ENCODE results near the gene ANXA5. TPM values are rescaled to one million over a fixed set of nuclear protein-coding genes. Genes with fewer than 3 reads are reported as not detected.

The ANXA5 gene
- total and polyA plus RNA-seq, 2 donors (not counting 1 experiment from before 2014, with no cell fraction given): 42.4 to 67.8 TPM

DNA sequence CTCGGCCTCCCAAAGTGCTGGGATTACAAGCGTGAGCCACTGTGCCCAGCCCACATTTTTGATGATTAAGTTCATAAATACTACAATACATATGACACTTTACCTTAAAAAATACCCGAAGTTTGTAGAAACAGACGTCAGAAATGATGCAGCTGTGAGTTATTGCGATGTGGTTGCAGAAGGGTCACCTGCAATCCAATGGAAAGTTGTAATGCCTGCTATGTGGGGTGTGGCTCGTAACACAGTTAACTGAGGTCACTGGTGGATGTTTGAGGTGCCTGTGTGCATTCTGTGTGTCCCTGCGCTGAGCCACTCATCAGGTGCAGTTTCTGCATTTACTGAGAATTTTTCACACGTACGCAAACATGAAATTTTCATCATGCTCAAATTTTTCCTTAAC, 64.1 kb downstream of the ANXA5 start:
- CTCF ChIA-PET: no interaction called here
- no peaks in the 10 kb centered on the region for H3K9me3 Mint-ChIP-seq (ENCODE audit: insufficient read depth)
- no peak overlapping the region for H3K27ac Mint-ChIP-seq
- no peak for ATAC-seq (ENCODE audit: low read depth)
- Histone ChIP-seq H3K36me3 (replicated peaks in 1 of 2; ENCODE audit: control extremely low read depth in 1 of 2, control insufficient read depth in 1 of 2, extremely low read depth in 1 of 2, insufficient read depth in 2 of 2, low read length in 1 of 2) (no peaks in the 10 kb centered on the region), H3K79me2 (ENCODE audit: control insufficient read depth, insufficient read depth, low read length) (no peaks in the 10 kb centered on the region), H2AFZ (ENCODE audit: insufficient read depth, low read depth, low read length, poor library complexity, severe bottlenecking) (no peak overlapping the region), H4K20me1 (ENCODE audit: control insufficient read depth, insufficient read depth, low read length, poor library complexity, severe bottlenecking) (no peaks in the 10 kb centered on the region), H3K4me2 (replicated peaks; ENCODE audit: low read depth, low read length, poor library complexity, severe bottlenecking) (no peak overlapping the region), H3K9me3 (ENCODE audit: control extremely low read depth in 1 of 3, control insufficient read depth in 2 of 3, insufficient read depth in 1 of 3, low read length in 2 of 3) (no peaks in the 10 kb centered on the region), H3K4me3 (ENCODE audit: control extremely low read depth in 1 of 5, extremely low read depth in 1 of 5, insufficient read depth in 1 of 5, low read depth in 2 of 5, low read length in 4 of 5) (no peak overlapping the region), H3K9ac (ENCODE audit: low read length) (no peak overlapping the region), H3K4me1 (ENCODE audit: control insufficient read depth in 2 of 2, insufficient read depth in 2 of 2, low read length in 2 of 2) (no peaks in the 10 kb centered on the region), H3K27me3 (replicated peaks in 1 of 4; ENCODE audit: control extremely low read depth in 1 of 4, control insufficient read depth in 3 of 4, insufficient read depth in 4 of 4, low read length in 3 of 4) (peaks cover 0 to 4% (median 0%) of the 10 kb centered on the region in 4 experiments), H3K27ac (ENCODE audit: low read length in 2 of 2) (no peak overlapping the region)
- no peak overlapping the region for H3K4me3 Mint-ChIP-seq
- no peaks in the 10 kb centered on the region for H3K4me1 Mint-ChIP-seq
- intact Hi-C loops (cut with micrococcal nuclease): no loop called here
- POLR2A ChIA-PET: no interaction called here
- 95% methylated on average over 2 of the region's 9 CpGs for WGBS (ENCODE audit: insufficient coverage)
- no peak for DNase-seq
- H3K27me3 Mint-ChIP-seq: peaks cover 21% of the 10 kb centered on the region
- TF ChIP-seq CTCF (IDR thresholded peaks at IDR 0.05): no peak
- TF ChIP-seq EZH2 (IDR thresholded peaks at IDR 0.05; ENCODE audit: borderline replicate concordance, insufficient read depth, low read depth, low read length, poor library complexity, severe bottlenecking): no peak

Other genes starting within 250 kb of the ANXA5 start
- not detected in 2 replicates for gene SMIM43, start 68.2 kb upstream of the ANXA5 start, total RNA-seq
- not detected in 2 replicates for gene SMIM43, start 68.2 kb upstream of the ANXA5 start, polyA plus RNA-seq
- gene EXOSC9, start 104.3 kb upstream of the ANXA5 start, total RNA-seq: 35.5 and 42.1 TPM in 2 replicates
- 27.5 and 34.2 TPM in 2 replicates for gene EXOSC9, start 104.3 kb upstream of the ANXA5 start, polyA plus RNA-seq
- 0.94 and 1.8 TPM in 2 replicates for gene CCNA2, start 126.9 kb upstream of the ANXA5 start, total RNA-seq
- 0.42 and 0.84 TPM in 2 replicates for gene CCNA2, start 126.9 kb upstream of the ANXA5 start, polyA plus RNA-seq
- 9.1 and 11.9 TPM in 2 replicates for gene BBS7, start 173.5 kb upstream of the ANXA5 start, total RNA-seq
- gene BBS7, start 173.5 kb upstream of the ANXA5 start, polyA plus RNA-seq: 4.0 and 4.3 TPM in 2 replicates